GM12878 (cell line): ENCODE measurements around the gene ERC1. TPM values are rescaled to one million over a fixed set of nuclear protein-coding genes. Genes with fewer than 3 reads are reported as not detected.

ENCODE experiments used
- ATAC-seq: fragments of 200-7000 bp; cut with Tn5 transposase; 3 replicates; pipeline ENCODE4 v1.9.1; 2020; ENCODE audit warnings: mild to moderate bottlenecking, moderate library complexity
- BruUV-seq: library from RNA; stranded (reverse); fragments of 400-500 nt; replicated peaks from 2 replicates; lab custom pipeline; 2021; lab: Mats Ljungman, UMichigan
- CTCF ChIA-PET: fragments of 300-600 bp; sonication (Branson Sonifier 250); formaldehyde crosslinking; extraction: SDS; loops from one replicate; lab custom pipeline; 2021; ENCODE audit warnings: inconsistent platforms; lab: Yijun Ruan, JAX
- POLR2A ChIA-PET: fragments of 350-600 bp; formaldehyde crosslinking; extraction: SDS; loops from one replicate; lab custom pipeline; 2021; ENCODE audit warnings: inconsistent platforms; lab: Charles Lee
- RAD21 ChIA-PET: fragments of 300-600 bp; sonication (Branson Sonifier 250); formaldehyde crosslinking; loops from one replicate; lab custom pipeline; 2023; ENCODE audit warnings: antibody characterized with exemption; ENCODE audit not compliant: unreplicated experiment; lab: Charles Lee
- SMC1A ChIA-PET: fragments of 300-600 bp; sonication (Branson Sonifier 250); formaldehyde crosslinking; loops from one replicate; lab custom pipeline; 2023; ENCODE audit not compliant: unreplicated experiment, uncharacterized antibody; lab: Charles Lee
- DNase-seq: peaks from one replicate; pipeline ENCODE4 v3.0.0-alpha.2; 2011; ENCODE audit warnings: low read depth, low spot score
- FAIRE-seq: peaks from 3 replicates; lab custom pipeline; 2011; peaks lifted over from hg19 to GRCh38; lab: Jason Lieb, UNC
- H2AFZ ChIP-seq: 2 replicates; pipeline ENCODE4 v1.6.0; 2011; ENCODE audit warnings: low read depth, low read length, control low read depth; ENCODE audit not compliant: control insufficient read depth
- H3K27ac ChIP-seq: 2 replicates; pipeline ENCODE4 v1.5.1; 2011; ENCODE audit warnings: control low read depth; ENCODE audit not compliant: control insufficient read depth, insufficient read depth
- H3K27me3 ChIP-seq, 2 experiments: replicated peaks in 1 of 2; 2 replicates each; pipeline versions ENCODE4 v1.6.0 to v1.6.1; 2011; ENCODE audit warnings: low read length in 1 of 2; ENCODE audit not compliant: control insufficient read depth in 2 of 2, insufficient read depth in 2 of 2
- H3K36me3 ChIP-seq, 2 experiments: 2 replicates each; pipeline ENCODE4 v1.5.1; 2011; ENCODE audit warnings: low read length in 1 of 2; ENCODE audit not compliant: control insufficient read depth in 2 of 2, insufficient read depth in 2 of 2
- H3K4me1 ChIP-seq: 2 replicates; pipeline ENCODE4 v1.6.1; 2011; ENCODE audit warnings: mild to moderate bottlenecking, low read length, moderate library complexity, mixed read lengths; ENCODE audit not compliant: control insufficient read depth, insufficient read depth
- H3K4me2 ChIP-seq: 2 replicates; pipeline ENCODE4 v1.6.0; 2011; ENCODE audit warnings: control low read depth; ENCODE audit not compliant: control insufficient read depth, insufficient read depth
- H3K4me3 ChIP-seq: fragments of 200-600 bp; sonication (generic); 2 replicates; pipeline ENCODE4 v1.5.1; 2016
- H3K79me2 ChIP-seq: 2 replicates; pipeline ENCODE4 v1.6.0; 2011; ENCODE audit warnings: low read length; ENCODE audit not compliant: control insufficient read depth, insufficient read depth
- H3K9ac ChIP-seq: 2 replicates; pipeline ENCODE4 v1.8.0; 2011; ENCODE audit warnings: low read length, control low read depth, mixed read lengths; ENCODE audit not compliant: control insufficient read depth, insufficient read depth
- H3K9me3 ChIP-seq: replicated peaks from 3 replicates; pipeline ENCODE4 v1.5.1; 2011; ENCODE audit warnings: mild to moderate bottlenecking, low read length; ENCODE audit not compliant: control insufficient read depth, insufficient read depth
- H4K20me1 ChIP-seq: 2 replicates; pipeline ENCODE4 v1.6.0; 2011; ENCODE audit not compliant: control insufficient read depth, insufficient read depth
- ATF7 ChIP-seq: fragments of 450-650 bp; IDR thresholded peaks from 2 replicates; pipeline ENCODE4 v1.6.1; 2016; ENCODE audit warnings: low read depth, mild to moderate bottlenecking
- CHD1 ChIP-seq: IDR thresholded peaks from 2 replicates; pipeline ENCODE4 v1.6.1; 2012; ENCODE audit warnings: low read depth, low read length, improper control_type of control experiment
- CREM ChIP-seq: IDR thresholded peaks from 2 replicates; pipeline ENCODE4 v1.6.1; 2014; ENCODE audit warnings: antibody characterized with exemption, low read depth
- JUND ChIP-seq: IDR thresholded peaks from 2 replicates; pipeline ENCODE4 v1.6.1; 2012; ENCODE audit warnings: low read depth, mild to moderate bottlenecking, low read length, improper control_type of control experiment, moderate library complexity
- LARP7 ChIP-seq: fragments of 450-650 bp; IDR thresholded peaks from 2 replicates; pipeline ENCODE4 v1.6.1; 2017; ENCODE audit warnings: mild to moderate bottlenecking
- POLR2AphosphoS2 ChIP-seq: IDR thresholded peaks from 2 replicates; pipeline ENCODE4 v1.6.1; 2011; ENCODE audit warnings: low read depth, mild to moderate bottlenecking, low read length, improper control_type of control experiment, moderate library complexity
- RCOR1 ChIP-seq: conservative IDR thresholded peaks from 2 replicates; pipeline ENCODE4 v1.6.1; 2012; ENCODE audit warnings: low read depth, low read length, improper control_type of control experiment
- SMAD1 ChIP-seq: fragments of 450-650 bp; IDR thresholded peaks from 2 replicates; pipeline ENCODE4 v1.6.1; 2018; ENCODE audit warnings: mild to moderate bottlenecking, low read depth; ENCODE audit not compliant: partially characterized antibody
- SMARCA5 ChIP-seq: fragments of 450-650 bp; IDR thresholded peaks from 2 replicates; pipeline ENCODE4 v1.6.1; 2017; ENCODE audit warnings: mild to moderate bottlenecking
- SPI1 ChIP-seq: IDR thresholded peaks from 2 replicates; pipeline ENCODE4 v1.6.1; 2011; ENCODE audit warnings: low read depth, mild to moderate bottlenecking, low read length, moderate library complexity, borderline replicate concordance; ENCODE audit not compliant: insufficient read depth
- SREBF2 ChIP-seq: IDR thresholded peaks from 2 replicates; pipeline ENCODE4 v1.6.1; 2012; ENCODE audit warnings: mild to moderate bottlenecking, low read length
- WGBS: methylation state at CpG from one replicate; pipeline ENCODE4 v1.1.6; 2016; ENCODE audit warnings: low lambda C conversion rate; ENCODE audit not compliant: insufficient replicate concordance, insufficient coverage; ENCODE audit errors: missing lambda C conversion rate; 5-methylcytosine and 5-hydroxymethylcytosine counted together
- in situ Hi-C: fragments of 300-500 bp; cut with MboI; formaldehyde crosslinking; loops from 9 replicates; pipeline ENCODE4 v1.14.3; 2018; ENCODE audit warnings: mixed read lengths
- intact Hi-C: fragments of 100-400 bp; cut with micrococcal nuclease; formaldehyde crosslinking; loops from one replicate; pipeline ENCODE4 v1.14.2; 2022; ENCODE audit not compliant: unreplicated experiment
- polyA plus RNA-seq, 11 experiments: library from polyadenylated mRNA; depleted of rRNA in 4 of 11; unstranded in 6 of 11; stranded (reverse) in 5 of 11; fragments of >200 nt; fragmentation: Nextera tagmentation in 4 of 11; fragmentation: Illumina TruSeq in 1 of 11; extraction: Ambion mirVana in 4 of 11; extraction: Trizol in 1 of 11; gene quantifications; 1 replicate in 1 of 11; 2 replicates in 10 of 11; pipeline versions ENCODE4 v1.2.1 to v1.2.3, GENCODE V29; 2011 to 2016; ENCODE audit warnings: inconsistent platforms in 2 of 11, missing spikeins in 2 of 11, low read depth in 1 of 11
- total RNA-seq, 4 experiments: library from RNA; depleted of rRNA in 3 of 4; stranded (reverse); fragments of >200 nt in 3 of 4; fragmentation: Illumina TruSeq in 1 of 4; extraction: Trizol in 1 of 4; gene quantifications; 2 replicates each; pipeline versions ENCODE4 v1.2.1 to v1.2.3, GENCODE V29; 2013 to 2021
- TF ChIP-seq, protein P1 (sequence below): IDR thresholded peaks from 2 replicates; pipeline ENCODE4 v1.6.1; 2012; ENCODE audit warnings: low read length, inconsistent platforms
- TF ChIP-seq, protein P2 (sequence below): fragments of 450-650 bp; formaldehyde crosslinking; IDR thresholded peaks from 2 replicates; pipeline ENCODE4 v1.4.0; 2020; ENCODE audit warnings: mild to moderate bottlenecking, moderate library complexity
- TF ChIP-seq, protein P3 (sequence below): IDR thresholded peaks from 2 replicates; pipeline ENCODE4 v1.6.1; 2011; ENCODE audit warnings: borderline replicate concordance, low read depth, mild to moderate bottlenecking, moderate library complexity, low read length; ENCODE audit not compliant: insufficient read depth, poor library complexity, severe bottlenecking

The ERC1 gene
- total and polyA plus RNA-seq, 10 of the 15 experiments (the other 5 are each of a cell fraction or from before 2014, with no cell fraction given) = 0.75 to 8.0 (median 5.0) TPM

DNA sequence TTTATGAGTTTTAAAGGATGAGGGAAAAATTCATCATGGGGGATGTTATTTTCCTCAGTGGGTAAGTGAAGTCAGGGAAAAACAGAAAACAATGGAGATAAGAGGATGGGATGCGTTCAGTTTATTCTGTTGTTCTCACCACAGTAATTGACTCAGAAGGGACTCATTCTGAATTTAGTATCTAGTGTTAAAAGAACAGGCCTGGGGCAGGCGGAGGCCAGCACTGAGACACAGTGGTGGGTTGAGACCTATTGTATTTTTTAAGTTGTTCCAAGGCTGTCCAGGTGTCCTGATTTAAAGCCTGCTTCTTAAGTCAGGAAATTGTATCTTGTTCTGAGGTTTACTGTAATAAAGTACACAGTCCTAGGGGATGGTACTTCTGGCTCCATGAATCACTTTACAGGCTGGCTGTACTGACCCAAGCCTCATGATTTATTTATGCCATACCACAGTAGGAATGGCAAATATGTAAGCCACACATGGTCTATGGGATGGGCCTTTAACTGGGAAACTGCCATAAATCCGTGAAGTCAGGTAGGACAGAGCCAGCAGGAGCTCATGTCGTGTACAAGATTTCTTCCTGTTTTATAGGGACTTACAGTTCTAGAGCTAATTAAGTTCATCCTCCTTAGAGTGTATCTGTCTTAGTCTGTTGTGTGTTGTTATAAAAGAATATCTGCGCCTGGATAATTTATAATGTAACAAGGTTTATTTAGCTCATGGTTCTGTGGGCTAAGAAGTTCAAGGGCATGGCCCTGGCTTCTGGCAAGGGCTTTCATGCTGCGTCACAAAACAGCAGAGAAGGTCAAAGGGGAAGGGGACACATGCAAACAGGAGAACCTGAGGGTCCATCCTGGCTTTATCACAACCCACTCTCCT lies 359.3 kb downstream of the ERC1 start:
- Histone ChIP-seq H2AFZ (no peak overlapping the region), H3K79me2 (no peaks in the 10 kb centered on the region), H4K20me1 (no peaks in the 10 kb centered on the region), H3K27me3 (no peaks in the 10 kb centered on the region), H3K4me2 (no peak overlapping the region), H3K27ac (no peak overlapping the region), H3K4me1 (no peaks in the 10 kb centered on the region), H3K9ac (no peak overlapping the region), H3K9me3 (no peaks in the 10 kb centered on the region), H3K4me3 (no peak overlapping the region), H3K36me3 (no peaks in the 10 kb centered on the region)
- WGBS = 56% methylated on average over 6 of the region's 6 CpGs
- TF ChIP-seq LARP7 (no peak), SMARCA5 (no peak), CHD1 (no peak), SPI1 (no peak), CREM (no peak), ATF7 (no peak), RCOR1 (no peak), SREBF2 (no peak), SMAD1 (no peak), JUND (no peak), POLR2AphosphoS2 (no peak)
- TF ChIP-seq, protein P1, sequence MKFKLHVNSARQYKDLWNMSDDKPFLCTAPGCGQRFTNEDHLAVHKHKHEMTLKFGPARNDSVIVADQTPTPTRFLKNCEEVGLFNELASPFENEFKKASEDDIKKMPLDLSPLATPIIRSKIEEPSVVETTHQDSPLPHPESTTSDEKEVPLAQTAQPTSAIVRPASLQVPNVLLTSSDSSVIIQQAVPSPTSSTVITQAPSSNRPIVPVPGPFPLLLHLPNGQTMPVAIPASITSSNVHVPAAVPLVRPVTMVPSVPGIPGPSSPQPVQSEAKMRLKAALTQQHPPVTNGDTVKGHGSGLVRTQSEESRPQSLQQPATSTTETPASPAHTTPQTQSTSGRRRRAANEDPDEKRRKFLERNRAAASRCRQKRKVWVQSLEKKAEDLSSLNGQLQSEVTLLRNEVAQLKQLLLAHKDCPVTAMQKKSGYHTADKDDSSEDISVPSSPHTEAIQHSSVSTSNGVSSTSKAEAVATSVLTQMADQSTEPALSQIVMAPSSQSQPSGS = no peak
- TF ChIP-seq, protein P2, sequence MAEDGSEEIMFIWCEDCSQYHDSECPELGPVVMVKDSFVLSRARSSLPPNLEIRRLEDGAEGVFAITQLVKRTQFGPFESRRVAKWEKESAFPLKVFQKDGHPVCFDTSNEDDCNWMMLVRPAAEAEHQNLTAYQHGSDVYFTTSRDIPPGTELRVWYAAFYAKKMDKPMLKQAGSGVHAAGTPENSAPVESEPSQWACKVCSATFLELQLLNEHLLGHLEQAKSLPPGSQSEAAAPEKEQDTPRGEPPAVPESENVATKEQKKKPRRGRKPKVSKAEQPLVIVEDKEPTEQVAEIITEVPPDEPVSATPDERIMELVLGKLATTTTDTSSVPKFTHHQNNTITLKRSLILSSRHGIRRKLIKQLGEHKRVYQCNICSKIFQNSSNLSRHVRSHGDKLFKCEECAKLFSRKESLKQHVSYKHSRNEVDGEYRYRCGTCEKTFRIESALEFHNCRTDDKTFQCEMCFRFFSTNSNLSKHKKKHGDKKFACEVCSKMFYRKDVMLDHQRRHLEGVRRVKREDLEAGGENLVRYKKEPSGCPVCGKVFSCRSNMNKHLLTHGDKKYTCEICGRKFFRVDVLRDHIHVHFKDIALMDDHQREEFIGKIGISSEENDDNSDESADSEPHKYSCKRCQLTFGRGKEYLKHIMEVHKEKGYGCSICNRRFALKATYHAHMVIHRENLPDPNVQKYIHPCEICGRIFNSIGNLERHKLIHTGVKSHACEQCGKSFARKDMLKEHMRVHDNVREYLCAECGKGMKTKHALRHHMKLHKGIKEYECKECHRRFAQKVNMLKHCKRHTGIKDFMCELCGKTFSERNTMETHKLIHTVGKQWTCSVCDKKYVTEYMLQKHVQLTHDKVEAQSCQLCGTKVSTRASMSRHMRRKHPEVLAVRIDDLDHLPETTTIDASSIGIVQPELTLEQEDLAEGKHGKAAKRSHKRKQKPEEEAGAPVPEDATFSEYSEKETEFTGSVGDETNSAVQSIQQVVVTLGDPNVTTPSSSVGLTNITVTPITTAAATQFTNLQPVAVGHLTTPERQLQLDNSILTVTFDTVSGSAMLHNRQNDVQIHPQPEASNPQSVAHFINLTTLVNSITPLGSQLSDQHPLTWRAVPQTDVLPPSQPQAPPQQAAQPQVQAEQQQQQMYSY (CRISPR knock-in tag) = no peak
- TF ChIP-seq, protein P3, sequence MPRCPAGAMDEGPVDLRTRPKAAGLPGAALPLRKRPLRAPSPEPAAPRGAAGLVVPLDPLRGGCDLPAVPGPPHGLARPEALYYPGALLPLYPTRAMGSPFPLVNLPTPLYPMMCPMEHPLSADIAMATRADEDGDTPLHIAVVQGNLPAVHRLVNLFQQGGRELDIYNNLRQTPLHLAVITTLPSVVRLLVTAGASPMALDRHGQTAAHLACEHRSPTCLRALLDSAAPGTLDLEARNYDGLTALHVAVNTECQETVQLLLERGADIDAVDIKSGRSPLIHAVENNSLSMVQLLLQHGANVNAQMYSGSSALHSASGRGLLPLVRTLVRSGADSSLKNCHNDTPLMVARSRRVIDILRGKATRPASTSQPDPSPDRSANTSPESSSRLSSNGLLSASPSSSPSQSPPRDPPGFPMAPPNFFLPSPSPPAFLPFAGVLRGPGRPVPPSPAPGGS = no peak
- BruUV-seq = no TSS peak
- DNase-seq (no peak), ATAC-seq (no peak), FAIRE-seq (no peak)
- SMC1A ChIA-PET = interaction anchor here (0.8 to 1.5 kb wide), 2 partner anchors 19 to 125 kb away, joined by 3 read pairs; no protein-coding TSS in a partner anchor
- RAD21 ChIA-PET = no interaction called here
- CTCF ChIA-PET = no interaction called here
- in situ Hi-C loops = no loop called here
- POLR2A ChIA-PET = no interaction called here
- intact Hi-C loops = no loop called here
